GM21360 (cell line): Measurements from ENCODE around the gene CLEC4F.
"Not testable (repeated sequence)": the region's sequence is repeated elsewhere in the genome, so short reads cannot be mapped to it uniquely, and the experiment has no call there.

Source experiments
- ATAC-seq: cut with Tn5 transposase; IDR thresholded peaks from one replicate; pipeline ENCODE4 v1.9.1; 2021; ENCODE audit warnings: mild to moderate bottlenecking, moderate library complexity; ENCODE audit not compliant: unreplicated experiment

The CLEC4F gene

DNA sequence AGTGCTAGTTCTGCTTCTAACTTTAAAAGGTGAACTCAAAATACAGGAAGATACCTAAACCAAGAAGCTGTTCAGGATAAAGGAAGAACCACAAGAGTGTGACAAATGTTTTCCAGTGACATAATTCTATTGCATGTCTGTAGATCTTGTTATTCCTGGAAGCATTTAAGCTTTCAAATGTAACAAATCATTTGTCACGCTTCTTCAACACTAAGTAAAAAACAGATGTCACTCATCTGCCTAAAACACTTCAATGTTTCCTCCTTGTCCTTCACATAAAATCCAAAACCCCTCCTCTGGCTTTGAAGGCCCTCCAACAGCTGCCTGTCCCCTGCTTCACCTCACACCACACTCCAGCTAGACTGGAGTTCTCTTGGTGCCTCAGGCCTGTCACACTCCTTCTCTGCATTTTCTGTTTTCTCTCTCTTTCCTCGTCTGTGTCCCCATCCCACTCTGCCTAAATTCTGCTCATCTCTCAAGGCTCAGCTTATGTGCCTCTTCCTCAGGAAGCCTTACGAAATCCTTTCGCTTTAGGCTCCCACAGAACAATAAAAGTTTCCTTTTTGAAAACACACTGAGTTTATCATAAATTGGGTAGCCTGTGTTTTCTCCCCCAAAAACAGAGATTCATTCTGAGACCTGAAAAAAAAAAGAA is 6.4 kb upstream of the CLEC4F start:
- ATAC-seq: no peak

DNA sequence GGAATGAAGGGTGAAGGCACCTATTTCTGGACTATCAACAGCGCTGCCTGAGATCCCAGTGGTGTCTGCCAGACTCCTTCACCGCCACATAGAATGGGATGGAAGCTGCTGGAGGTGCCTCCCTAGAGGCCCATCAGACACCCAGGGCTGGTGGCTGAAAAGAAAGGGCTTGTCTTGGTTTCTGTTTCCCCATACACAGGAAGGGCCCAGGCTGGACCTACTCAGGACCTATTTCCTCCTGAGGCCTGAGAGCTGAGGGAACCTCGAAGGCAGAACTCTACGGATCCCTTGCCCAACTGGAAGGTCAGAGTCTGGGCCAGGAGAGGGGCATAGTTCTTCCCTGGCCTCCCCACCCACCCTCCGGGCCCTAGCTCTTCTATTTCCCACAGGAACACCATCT is 2.9 kb upstream of the CLEC4F start:
- no peak for ATAC-seq

DNA sequence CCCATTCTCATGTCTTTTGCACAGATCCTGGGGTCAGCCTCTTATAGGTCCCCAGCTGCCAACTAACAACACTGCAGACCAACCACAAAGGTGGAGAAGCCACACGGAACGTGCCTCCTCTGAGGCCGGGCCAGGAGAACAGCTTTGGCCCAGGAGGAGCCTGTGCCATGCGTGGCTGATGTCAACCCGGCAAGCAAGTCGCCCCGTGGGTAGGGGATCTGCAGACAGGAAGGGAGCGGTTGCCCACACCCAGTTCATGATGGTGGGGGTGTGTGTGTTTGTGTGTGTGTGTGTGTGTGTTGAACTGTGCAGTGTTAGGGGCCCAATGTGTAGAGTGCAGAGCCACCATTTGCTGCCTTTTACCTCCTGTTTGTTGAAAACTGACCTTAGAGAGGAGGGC is 2.4 kb upstream of the CLEC4F start:
- no peak for ATAC-seq

DNA sequence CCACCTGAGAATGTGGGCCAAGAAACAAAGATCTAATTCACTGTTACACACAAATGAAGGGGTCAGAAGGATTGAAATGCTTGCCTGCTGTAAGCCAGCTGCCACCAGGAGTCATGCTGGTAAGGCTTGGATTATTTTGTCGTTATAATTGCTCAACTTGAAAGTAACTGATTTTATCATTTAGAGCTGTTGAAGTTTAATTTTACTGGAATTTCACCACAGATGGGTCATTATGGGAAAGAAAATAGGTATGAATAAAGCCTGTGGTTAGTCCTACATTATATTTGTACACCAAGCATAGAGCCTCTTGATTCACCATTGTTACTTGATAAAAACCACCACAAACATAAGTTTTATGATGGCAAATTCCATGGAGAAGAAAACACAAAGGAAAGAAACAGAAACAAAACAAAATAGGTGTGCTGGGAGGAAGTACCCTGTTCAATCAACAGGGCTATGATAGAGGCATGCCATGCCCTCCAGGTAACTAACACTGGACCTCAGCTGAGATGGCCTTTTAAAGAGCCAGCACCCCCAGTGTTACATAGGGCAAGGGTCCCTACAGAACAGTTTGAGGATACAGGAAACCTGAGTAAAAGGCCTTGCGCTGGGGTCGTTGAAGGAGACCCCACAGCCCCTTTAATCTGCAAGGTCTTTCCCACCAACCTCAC is 3.0 kb downstream of the CLEC4F start:
- no peak for ATAC-seq

DNA sequence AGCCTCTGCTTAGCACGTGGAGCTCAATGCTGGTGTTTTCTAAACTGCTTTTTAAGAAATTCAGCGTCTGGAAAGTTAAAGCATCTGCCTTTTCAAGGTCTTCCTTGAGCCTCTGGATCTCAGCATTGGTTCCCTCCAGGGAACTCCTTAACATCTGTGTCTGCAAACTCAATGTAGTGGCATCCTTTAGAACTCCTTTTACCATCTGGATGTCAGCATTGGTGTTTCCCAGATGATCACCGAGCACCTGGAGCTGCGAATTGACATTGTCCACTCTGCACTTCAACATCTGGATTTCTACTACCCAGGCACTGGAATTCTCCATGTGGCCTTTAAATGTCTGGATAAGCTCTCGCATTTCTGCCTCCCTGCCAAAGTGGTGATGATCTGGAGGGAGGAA is 3.7 kb downstream of the CLEC4F start:
- ATAC-seq: no peak

DNA sequence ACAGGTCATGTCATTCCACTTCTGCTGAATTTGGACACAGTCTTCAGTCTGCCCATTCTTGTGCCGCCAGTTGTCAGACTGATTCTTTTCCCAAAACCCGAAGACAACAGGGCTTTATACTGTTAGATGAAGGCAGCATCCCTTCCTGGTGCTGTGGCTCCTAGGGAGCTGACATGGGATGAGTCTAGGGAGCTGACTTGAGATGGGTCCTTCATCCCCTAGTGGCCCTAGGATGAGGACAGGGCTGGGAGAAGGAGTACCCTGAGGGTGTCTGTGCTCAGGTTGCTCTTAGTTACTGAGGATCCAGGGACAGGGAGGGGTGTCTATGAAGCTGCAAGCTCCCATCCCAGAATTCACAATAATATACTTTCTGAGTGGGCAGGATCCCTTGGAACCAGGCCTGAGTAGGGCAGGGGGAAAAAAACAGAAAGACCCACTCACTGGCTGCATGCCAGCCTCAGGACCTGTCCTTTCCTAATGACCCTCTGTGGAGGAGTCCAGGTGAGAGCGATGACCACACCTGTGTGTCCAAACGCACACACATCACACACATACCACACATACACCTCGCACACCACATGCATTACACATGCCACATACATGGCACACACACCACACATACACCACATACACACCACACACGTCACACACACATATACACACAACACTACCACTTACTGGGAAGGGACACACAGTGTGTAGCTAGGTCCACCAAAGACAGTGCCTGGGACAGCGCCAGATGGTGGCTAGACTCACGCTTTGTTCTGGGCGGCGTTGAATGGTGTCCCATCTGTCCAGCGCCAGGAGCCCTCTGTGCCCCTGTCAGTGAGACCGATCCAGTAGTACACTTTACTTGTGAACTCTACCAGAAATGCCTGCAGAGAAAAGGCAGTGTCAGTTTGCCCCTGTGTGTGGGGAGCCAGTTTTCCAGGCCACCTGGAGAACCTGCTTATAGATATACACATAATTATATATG is 11.1 kb downstream of the CLEC4F start:
- no peak for ATAC-seq

DNA sequence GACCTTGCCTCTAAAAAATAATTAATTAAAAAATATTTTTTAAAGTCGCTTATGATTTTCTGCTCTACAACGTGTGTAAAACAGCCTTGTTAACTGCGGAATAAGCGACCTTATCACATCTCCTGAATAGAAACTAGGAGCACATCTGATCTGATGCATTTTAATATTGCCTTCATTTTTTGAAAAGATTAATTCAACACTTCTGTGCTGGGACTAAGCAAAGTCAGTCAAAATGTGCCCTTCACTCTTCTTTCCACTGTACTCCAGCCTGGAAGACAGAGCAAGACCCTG is 12.6 kb downstream of the CLEC4F start:
- ATAC-seq: no peak

DNA sequence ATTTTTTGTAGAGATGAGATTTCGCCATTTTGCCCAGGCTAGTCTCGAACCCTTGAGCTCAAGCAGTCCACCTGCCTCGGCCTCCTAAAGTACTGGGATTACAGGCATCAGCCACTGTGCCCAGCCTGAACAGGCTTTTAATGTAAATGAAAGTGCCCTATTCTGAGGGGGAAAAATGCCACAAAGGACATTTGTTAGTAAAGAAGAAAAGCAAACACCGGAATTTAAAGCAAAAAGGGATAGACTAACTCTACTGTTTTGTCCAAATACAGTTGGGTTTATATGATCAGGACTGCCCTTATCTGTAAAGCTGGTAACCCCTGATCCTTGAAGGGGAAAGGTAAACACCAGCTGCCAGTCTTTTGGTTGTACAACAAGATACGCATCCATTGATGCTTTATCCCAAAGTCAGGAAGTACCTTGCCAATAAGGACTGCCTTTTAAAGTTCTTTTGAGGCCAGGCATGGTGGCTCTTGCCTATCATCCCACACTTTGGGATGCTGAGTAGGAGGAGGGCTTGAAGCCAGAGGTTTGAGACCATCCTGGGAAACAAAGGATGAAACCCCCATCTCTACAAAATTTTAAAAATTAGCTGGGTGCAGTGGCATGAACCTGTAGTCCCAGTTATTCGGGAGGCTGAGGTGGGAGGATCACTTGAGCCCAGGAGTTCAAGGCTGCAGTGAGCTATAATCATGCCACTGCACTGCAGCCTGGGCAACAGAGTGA is 13.1 kb downstream of the CLEC4F start:
- ATAC-seq: no peak

DNA sequence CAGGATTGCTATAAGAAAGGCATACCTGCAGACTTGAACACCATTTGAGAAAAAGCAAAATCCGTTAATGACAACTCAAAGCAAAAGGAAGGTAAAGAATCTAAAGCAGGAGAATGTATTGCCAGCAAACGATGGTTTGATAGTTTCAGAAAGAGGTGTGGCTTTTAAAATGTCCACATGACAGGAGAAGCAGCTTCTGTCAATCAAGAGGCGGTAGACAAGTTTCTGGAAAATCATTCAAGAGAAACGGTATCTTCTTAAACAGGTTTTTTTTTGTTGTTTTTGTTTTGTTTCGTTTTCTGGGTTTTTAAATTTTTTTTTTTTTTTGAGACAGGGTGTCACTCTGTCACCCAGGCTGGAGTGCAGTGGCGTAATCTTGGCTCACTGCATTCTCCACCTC is 13.8 kb downstream of the CLEC4F start:
- no peak for ATAC-seq

DNA sequence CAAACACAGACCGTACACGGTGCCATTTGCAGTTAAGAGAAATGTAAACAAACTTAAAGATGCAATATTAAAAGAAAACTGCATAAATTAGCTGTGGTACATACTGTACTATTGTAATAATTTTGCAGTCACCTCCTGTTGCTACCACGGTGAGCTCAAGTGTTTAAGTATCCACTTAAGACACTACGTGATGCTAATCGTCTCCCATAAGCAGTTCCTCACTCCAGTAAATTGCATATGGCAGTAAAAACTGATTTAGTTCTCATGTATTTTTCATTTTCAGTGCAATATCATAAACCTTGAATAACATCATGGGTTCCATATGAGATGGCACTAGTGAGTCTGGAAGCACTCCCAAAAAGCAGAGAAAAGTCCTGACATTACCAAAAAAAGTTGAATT is 14.4 kb downstream of the CLEC4F start:
- ATAC-seq: no peak

DNA sequence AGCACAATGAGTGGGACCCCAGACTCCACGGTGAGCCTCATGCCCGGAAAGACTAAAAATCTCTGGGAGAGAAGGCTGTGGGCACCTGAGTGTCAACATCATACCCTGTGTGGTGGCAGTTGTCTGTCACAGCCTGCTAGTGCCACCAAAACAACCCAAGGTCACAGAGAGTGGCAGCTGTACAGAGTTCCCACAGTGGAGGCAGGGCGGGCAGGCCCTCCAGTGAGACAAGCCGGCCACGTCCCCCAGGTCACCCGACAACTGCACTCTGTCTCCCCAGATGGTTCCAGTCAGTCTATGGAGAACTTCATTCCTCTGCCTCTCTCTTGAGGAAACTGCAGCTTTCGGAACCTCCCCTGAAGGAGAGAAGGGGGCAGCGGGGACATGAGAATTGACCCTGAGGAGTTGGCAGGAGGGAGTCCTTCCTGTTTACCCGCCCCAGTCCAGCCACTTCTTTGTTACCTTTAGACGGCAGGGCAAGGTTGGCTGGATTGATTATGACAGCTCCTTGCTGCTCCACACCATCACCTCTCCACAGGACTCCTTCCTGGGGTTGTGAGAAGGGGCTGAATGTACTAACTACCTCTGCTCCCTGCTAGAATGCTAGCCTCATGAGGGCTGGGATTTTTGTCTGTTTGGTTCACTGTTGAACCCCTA is 18.7 kb downstream of the CLEC4F start:
- ATAC-seq: no peak

DNA sequence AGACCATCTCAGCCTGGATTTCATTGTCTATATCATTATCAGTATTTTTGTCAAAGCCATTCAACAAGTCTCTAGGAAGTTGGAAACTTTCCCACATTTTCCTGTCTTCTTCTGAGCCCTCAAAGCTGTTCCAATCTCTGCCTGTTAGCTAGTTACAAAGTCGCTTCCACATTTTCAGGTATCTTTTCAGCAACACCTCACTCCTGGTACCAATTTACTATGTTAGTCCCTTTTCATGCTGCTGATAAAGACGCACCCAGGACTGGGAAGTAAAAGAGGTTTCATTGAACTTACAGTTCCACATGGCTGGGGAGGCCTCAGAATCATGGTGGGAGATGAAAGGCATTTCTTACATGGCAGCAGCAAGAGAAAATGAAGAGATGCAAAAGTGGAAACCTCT is 20.7 kb downstream of the CLEC4F start:
- no peak for ATAC-seq

DNA sequence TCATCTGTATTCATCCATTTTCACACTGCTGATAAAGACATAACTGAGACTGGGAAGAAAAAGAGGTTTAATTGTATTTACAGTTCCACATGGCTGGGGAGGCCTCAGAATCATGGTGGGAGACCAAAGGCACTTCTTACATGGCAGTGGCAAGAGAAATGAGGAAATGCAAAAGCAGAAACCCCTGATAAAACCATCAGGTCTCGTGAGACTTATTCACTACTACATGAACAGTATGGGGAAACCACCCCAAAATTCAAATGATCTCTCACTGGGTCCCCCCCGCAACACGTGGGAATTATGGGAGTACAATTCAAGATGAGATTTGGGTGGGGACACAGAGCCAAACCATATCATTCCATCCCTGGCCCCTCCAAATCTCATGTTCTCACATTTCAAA is 22.4 kb downstream of the CLEC4F start:
- ATAC-seq: not testable (repeated sequence)

DNA sequence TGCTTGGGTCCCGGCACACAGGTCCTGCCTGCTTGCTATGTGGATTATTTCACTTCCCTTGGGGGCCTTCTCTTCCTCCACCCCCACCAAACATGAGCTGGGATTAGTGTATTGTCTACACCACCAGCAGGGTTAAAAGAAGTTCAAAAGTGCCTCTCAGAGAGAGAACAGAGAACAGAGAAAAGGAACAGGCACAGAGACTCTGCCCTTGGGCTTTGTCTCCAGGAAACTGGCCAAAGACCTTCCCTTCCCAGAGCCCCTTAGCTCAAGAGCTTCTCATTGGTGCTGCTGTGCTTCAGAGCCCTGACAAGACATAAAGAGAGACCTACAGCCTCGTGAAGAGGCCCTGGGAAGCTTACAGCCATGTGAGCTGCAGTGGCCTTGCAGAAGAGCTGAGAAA is 22.9 kb downstream of the CLEC4F start:
- ATAC-seq: no peak

DNA sequence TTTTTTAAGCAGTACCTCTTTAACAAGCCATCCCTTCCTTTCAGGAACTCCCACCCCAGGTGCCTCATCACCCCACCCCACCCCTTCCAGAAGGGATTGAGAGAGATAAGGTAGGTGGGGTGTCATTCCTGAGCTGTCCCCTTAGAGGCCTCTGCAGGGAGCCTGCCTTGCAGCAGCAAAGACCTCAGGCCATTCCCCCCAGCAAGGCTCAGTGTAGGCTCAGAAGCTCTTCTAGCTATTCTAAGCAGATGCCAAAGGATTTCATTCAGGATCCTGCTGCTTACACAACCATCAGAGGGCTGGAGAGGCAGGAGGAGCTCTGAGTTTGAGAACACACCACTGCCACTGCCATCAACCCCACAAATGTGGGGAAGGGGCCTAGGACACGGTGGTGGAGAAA is 24.1 kb downstream of the CLEC4F start:
- ATAC-seq: no peak

DNA sequence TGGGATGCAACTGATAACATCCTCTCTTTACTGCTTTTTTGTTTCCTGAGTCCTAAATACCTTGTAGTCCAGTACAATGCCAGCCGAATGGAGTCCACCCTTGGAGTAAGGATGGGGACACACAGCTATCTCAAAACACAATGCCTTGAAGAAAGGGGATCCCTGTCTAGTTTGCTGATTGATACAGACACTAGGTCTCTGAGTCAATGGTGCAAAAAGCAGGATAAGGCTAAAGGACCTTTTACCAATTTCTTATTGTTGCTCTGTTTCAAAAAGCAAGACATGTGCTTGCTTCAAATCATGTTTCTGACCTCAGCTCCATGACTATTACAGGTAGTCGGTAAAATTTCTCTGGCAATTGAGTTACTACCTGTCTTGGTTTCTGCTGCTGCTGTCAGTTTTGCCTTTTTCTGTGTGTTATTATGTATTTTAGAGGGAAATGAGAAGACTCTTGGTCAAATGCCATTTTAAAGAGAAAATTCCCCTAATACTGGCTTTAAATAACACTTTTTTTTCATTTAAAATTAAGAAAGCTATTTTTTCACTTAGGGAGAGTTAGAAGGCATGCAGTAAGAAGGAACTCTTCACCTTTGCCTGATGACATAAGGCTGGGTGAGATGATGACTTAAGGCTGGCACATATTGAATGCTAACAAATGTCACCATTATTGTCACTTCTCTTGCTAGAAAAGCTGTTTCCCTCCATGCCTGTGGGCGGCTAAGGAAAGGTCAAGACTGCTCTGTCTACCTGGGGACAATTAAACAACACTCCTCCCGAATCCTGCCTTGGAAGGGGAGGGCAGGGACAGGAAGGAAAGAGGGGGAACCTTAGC is 25.0 kb downstream of the CLEC4F start:
- no peak for ATAC-seq

DNA sequence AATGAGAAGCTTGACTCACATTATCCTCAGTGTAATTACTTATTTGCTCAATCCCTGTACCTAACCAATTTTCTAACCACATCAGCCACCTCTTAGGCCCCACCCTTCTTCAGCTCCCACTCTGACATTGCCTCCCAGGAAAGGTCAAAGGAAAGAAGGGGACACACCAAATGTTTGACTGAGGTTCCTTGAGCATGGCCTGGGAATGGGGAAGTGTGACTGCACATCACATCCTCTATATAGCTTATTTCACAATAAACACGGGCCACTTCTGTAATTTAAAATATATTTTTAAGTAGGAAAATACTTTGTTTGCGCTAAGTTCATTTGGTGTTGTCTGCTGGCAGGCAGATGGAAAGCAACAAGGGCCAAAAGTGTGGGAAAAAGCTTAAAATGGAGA is 26.9 kb downstream of the CLEC4F start:
- no peak for ATAC-seq

DNA sequence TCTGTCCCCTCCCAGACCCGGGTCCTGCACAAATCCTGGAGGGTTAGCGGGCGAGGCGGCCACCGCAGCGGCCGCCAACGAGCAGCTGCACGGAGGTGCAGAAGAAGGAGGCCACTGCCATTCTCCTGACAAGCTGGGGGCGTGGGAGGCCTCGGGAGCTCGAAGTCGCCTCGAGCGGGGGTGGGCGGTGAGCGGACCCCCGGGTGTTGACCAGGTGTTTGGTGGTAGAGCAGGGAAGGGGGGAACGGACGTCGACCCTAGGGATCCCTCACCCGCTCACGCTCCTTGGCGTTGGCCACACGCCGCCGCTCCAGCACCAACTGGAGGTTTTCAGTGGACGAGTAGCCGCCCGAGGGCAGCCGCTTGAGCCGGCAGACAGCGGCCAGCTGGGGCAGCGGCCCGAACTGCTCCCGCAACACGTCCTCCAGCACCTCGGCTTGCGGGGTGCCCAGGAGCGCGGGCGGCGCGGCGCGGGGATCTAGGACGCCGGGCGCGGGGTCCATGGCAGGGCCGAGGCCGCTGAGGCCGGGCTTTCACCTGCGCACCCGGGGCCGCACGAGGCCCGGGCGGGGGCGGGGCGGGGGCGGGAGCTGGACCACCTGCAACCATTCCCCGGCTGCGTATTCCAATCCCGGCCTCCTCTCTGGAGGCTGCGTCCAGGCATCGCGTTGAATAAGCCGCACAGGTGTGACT is 30.1 kb downstream of the CLEC4F start, which contains the start of gene FIGLA:
FIGLA (minus strand) TSS at position 508 of the 693 bp plus-strand sequence; CDS start at position 503, 5 bp downstream.
- ATAC-seq: no peak
